Upper lobe of left lung (tissue), 6 donors: ENCODE measurements around the gene IBA57. TPM values are rescaled to one million over a fixed set of nuclear protein-coding genes. Genes with fewer than 3 reads are reported as not detected.
A peak's percentile ranks its signal among the peaks of the same experiment; 100 is the strongest.

Experiments used
- ATAC-seq, 2 donors: fragments of 200-7000 bp; cut with Tn5 transposase; one replicate each; pipeline ENCODE4 v1.9.1; 2022; ENCODE audit warnings: mild to moderate bottlenecking in 2 of 2, moderate library complexity in 2 of 2; ENCODE audit not compliant: low FRiP score in 2 of 2
- DNase-seq, 2 donors: peaks; one replicate each; pipeline ENCODE4 v3.0.0-alpha.2; 2019 to 2020
- H3K27ac ChIP-seq, 4 donors: fragments of 200-600 bp; sonication (generic); one replicate each; pipeline ENCODE4 v1.5.1; 2016 to 2019
- H3K27me3 ChIP-seq, 4 donors: fragments of 200-600 bp; sonication (generic); one replicate each; pipeline ENCODE4 v1.5.1; 2017 to 2019
- H3K36me3 ChIP-seq, 4 donors: fragments of 200-600 bp; sonication (generic); one replicate each; pipeline ENCODE4 v1.5.1; 2016 to 2019
- H3K4me1 ChIP-seq, 4 donors: fragments of 200-600 bp; sonication (generic); one replicate each; pipeline ENCODE4 v1.5.1; 2018 to 2019
- H3K4me3 ChIP-seq, 4 donors: fragments of 200-600 bp; sonication (generic); one replicate each; pipeline ENCODE4 v1.5.1; 2017 to 2019; ENCODE audit warnings: mild to moderate bottlenecking in 2 of 4, moderate library complexity in 1 of 4
- H3K9me3 ChIP-seq, 4 donors: fragments of 200-600 bp; sonication (generic); one replicate each; pipeline ENCODE4 v1.5.1; 2018 to 2019
- CTCF ChIP-seq, 6 experiments: fragments of 450-650 bp in 4 of 6; fragments of 200-600 bp in 2 of 6; sonication (generic) in 2 of 6; IDR thresholded peaks; one replicate each; pipeline ENCODE4 v1.5.1; 2016 to 2019; ENCODE audit warnings: antibody characterized with exemption in 6 of 6
- EP300 ChIP-seq, 4 donors: sonication (generic); formaldehyde crosslinking; IDR thresholded peaks; one replicate each; pipeline ENCODE4 v1.5.1; 2017; ENCODE audit warnings: antibody characterized with exemption in 4 of 4, control low read depth in 2 of 4
- POLR2A ChIP-seq, 4 donors: fragments of 450-650 bp; IDR thresholded peaks; one replicate each; pipeline ENCODE4 v1.5.1; 2016 to 2017; ENCODE audit warnings: antibody characterized with exemption in 4 of 4, mild to moderate bottlenecking in 2 of 4
- POLR2AphosphoS5 ChIP-seq, 2 donors: sonication (generic); formaldehyde crosslinking; IDR thresholded peaks; one replicate each; pipeline ENCODE4 v1.5.1; 2017; ENCODE audit warnings: antibody characterized with exemption in 2 of 2
- WGBS, 2 donors: methylation state at CpG; one replicate each; pipeline ENCODE4 v1.1.5; 2017 to 2018; 5-methylcytosine and 5-hydroxymethylcytosine counted together
- total RNA-seq, 6 donors: library from RNA; depleted of rRNA in 4 of 6; stranded (reverse); fragments of >200 nt in 4 of 6; gene quantifications; one replicate each; pipeline versions ENCODE4 v1.1.0 to v1.2.1, GENCODE V29; 2016 to 2021
- donor health status: DM: no; HTN: no; CAD: no; lungs with moderate emphysema.
- donor health status: DM: no; HTN: yes; CAD: no; lungs with severe emphysema.

IBA57 gene
- total RNA-seq, 6 donors from 2014 or later = 6.1 to 19.3 (median 13.9) TPM

- H3K9me3 ChIP-seq = peaks cover 0 to 4% (median 0%) of the 10 kb centered on the region in 4 donors
- peaks cover 0 to 7% (median 0%) of the 10 kb centered on the region in 4 donors for H3K27me3 ChIP-seq
- peak overlapping the region; percentile 99 to 100 (median 99) for H3K27ac ChIP-seq
- peaks cover 30 to 55% (median 47%) of the 10 kb centered on the region in 4 donors for H3K4me1 ChIP-seq
- TF ChIP-seq EP300 (IDR thresholded peaks at IDR 0.05) (peak in 2 of 4 donors; percentile 26 to 66), POLR2AphosphoS5 (IDR thresholded peaks at IDR 0.05) (peak; percentile 48 to 71), POLR2A (IDR thresholded peaks at IDR 0.05) (no peak), CTCF (IDR thresholded peaks at IDR 0.05) (peak in 5 of 6 experiments; percentile 24 to 59 (median 50))
- peak overlapping the region; percentile 26 to 80 (median 74) for H3K4me3 ChIP-seq
- DNase-seq (peak; percentile 74 to 79), ATAC-seq (peak; percentile 2 to 4)
- H3K36me3 ChIP-seq = peaks cover 0 to 4% (median 0%) of the 10 kb centered on the region in 4 donors
- WGBS, 2 donors = 22 to 30% methylated on average over 11 to 16 of the region's 26 CpGs
These were observed 749 bp downstream of the IBA57 start for GRCh38 chr1:228166170-228166936.

- DNase-seq = no peak
These were observed 3.1 kb downstream of the IBA57 start for GRCh38 chr1:228168563-228169270.

GRCh38 chr1:228169345-228169744 lies 3.7 kb downstream of the IBA57 start:
- ATAC-seq (no peak), DNase-seq (no peak)
- Histone ChIP-seq H3K27ac (no peak overlapping the region), H3K27me3 (no peaks in the 10 kb centered on the region), H3K4me3 (no peak overlapping the region), H3K4me1 (peaks cover 12 to 31% (median 22%) of the 10 kb centered on the region in 4 donors), H3K9me3 (peaks cover 0 to 4% (median 0%) of the 10 kb centered on the region in 4 donors), H3K36me3 (peaks cover 0 to 4% (median 0%) of the 10 kb centered on the region in 4 donors)
- TF ChIP-seq POLR2A (IDR thresholded peaks at IDR 0.05) (no peak), CTCF (IDR thresholded peaks at IDR 0.05) (no peak), POLR2AphosphoS5 (IDR thresholded peaks at IDR 0.05) (no peak), EP300 (IDR thresholded peaks at IDR 0.05) (no peak)
- WGBS, 2 donors = 73 to 87% methylated on average over 2 of the region's 2 CpGs

More at GRCh38 chr1:228168563-228169270, 3.1 kb downstream of the IBA57 start:
- Histone ChIP-seq H3K4me1 (peaks cover 12 to 33% (median 27%) of the 10 kb centered on the region in 4 donors), H3K36me3 (peaks cover 0 to 4% (median 0%) of the 10 kb centered on the region in 4 donors), H3K27me3 (no peaks in the 10 kb centered on the region), H3K4me3 (no peak overlapping the region), H3K9me3 (peaks cover 0 to 4% (median 0%) of the 10 kb centered on the region in 4 donors), H3K27ac (peak overlapping the region in 2 of 4 donors; percentile 99 to 100)
- TF ChIP-seq CTCF (IDR thresholded peaks at IDR 0.05) (no peak), POLR2A (IDR thresholded peaks at IDR 0.05) (no peak), POLR2AphosphoS5 (IDR thresholded peaks at IDR 0.05) (no peak)
- 83 to 88% methylated on average over 12 of the region's 12 CpGs for WGBS, 2 donors
- ATAC-seq = no peak

- Histone ChIP-seq H3K36me3 (peaks cover 0 to 12% (median 8%) of the 10 kb centered on the region in 4 donors), H3K27me3 (no peaks in the 10 kb centered on the region), H3K27ac (no peak overlapping the region), H3K4me1 (peaks cover 11 to 36% (median 25%) of the 10 kb centered on the region in 4 donors), H3K4me3 (no peak overlapping the region), H3K9me3 (peaks cover 0 to 4% (median 0%) of the 10 kb centered on the region in 4 donors)
- no peak for DNase-seq
- WGBS, 2 donors = 85 to 89% methylated on average over 7 of the region's 7 CpGs
- no peak for ATAC-seq
- TF ChIP-seq POLR2A (IDR thresholded peaks at IDR 0.05) = no peak
- TF ChIP-seq CTCF (IDR thresholded peaks at IDR 0.05) = no peak
- no peak for TF ChIP-seq POLR2AphosphoS5 (IDR thresholded peaks at IDR 0.05)
- TF ChIP-seq EP300 (IDR thresholded peaks at IDR 0.05) = no peak
These were observed 5.1 kb downstream of the IBA57 start for GRCh38 chr1:228170666-228171065.
